Measurements from ENCODE around the gene PALB2.
A peak's percentile ranks its signal among the peaks of the same experiment; 100 is the strongest.

- TF ChIP-seq CTCF (IDR thresholded peaks at IDR 0.05) = peak; percentile 96 to 100 (median 100)
- TF ChIP-seq POLR2A (IDR thresholded peaks at IDR 0.05) = peak in 2 of 3 donors; percentile 49 to 56
Measured at GRCh38 chr16:23595951-23596720, 45.0 kb downstream of the PALB2 start, which contains the start of gene NDUFAB1.

Measured in body of pancreas (tissue), 4 donors.